Dedifferentiated amniotic fluid mesenchymal stem cell (primary cell): Measurements from ENCODE around the gene CNDP1.
"Not testable (repeated sequence)": the region's sequence is repeated elsewhere in the genome, so short reads cannot be mapped to it uniquely, and the experiment has no call there.

ENCODE experiments used
- DNase-seq: peaks from one replicate; pipeline ENCODE4 v3.0.0-alpha.2; 2016; ENCODE audit errors: extremely low spot score

The CNDP1 gene

GRCh38 chr18:74546007-74546406 lies 11.7 kb downstream of the CNDP1 start:
- no peak for DNase-seq

DNA sequence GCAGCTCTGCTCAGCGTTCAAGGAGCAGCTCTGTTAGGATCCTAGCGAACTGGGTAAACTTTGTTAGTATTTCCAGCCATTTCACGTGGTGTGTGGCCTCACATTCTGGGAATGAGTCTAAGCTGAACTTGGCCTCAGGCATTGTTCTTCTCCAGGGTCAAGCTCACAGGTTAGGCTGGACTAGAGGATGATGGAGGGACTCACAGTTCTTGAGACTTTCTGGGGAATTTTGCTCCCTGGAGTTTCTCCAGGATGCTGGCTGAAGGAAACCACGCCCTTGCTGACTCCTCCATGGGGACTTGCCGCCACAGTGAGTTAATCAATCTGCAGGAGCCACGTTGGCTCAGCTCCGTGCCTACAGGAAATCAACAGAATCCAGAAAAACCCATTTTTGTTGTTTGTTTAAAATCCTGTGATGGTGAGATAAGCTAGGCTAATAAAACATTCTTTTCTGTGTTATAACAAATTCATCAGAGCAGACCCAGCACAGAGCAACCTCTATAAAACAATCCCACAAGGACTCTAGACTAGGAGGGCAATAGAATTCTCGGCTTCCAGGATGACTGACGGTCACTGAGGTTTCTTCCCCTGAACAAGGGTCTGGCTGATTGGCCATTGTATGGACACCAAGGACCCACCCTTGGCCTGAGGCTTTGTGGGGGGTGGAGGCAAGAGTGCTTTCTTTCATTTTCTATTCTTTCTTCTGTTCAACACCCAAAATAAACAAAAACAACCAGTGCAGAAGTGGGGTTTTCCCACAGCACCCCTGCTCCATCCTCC lies 12.6 kb downstream of the CNDP1 start:
- peak; percentile 22 for DNase-seq

DNA sequence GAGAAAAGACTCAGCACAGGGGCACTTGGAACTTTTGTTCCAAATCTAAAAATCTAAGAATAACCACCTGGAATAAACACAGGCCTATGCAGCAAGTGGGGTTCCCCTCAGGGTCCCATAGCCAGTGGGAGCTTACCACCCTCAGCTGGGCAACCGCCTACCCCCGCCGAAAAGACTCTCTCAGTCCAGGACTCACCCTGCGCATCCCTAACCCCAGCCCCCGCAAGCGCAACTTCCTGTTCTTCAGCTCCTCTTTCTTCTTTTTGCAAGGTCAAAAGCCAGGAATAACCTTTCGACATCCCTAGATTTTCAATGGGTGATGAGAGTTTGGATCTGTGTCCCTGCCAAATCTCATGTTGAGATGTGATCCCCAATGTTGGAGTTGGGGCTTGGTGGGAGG lies 13.6 kb downstream of the CNDP1 start:
- no peak for DNase-seq

DNA sequence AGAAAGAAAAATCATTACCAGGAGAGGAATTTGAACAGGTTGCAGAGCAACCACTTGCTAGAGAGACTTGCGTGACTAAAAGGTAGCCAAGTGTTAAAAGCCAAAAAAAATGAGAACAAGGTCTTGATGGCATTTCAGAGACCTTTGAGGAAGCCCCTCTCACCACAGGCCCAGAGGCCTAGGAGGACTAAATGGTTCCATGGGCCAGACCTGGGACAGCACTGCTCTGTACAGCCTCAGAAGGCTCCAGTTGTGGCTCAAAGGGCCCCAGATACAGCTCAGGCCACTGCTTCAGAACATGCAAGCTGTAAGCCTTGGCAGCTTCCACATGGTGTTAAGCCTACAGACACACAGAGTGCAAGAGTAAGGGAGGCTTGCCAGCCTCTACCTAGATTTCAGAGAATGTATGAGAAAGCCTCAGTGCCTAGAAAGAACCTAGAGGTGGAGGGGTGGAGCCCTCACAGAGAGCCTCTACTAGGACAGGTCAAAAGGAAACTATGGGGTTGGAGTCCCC lies 15.3 kb downstream of the CNDP1 start:
- DNase-seq = no peak

- DNase-seq = no peak
These were observed 16.6 kb downstream of the CNDP1 start for GRCh38 chr18:74550886-74551285.

DNA sequence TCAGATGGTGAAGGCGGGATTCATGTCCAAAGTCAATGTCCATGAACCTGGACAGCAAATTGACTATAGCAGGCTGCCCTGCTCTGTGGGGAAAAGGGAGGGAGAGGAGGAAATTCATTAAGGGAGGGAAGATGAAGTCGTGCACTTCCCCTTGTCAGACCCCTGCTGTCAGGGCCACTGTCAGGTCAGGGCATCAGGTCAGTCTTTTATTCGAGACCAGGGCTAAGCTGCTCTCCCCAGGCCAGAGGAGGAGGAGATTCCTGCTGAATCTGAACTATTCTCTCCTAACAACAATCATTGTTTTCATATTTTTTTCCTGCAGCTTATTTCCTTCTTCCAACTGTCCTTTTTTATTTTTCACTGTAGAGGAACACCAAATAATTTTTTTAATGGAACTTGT lies 17.2 kb downstream of the CNDP1 start:
- DNase-seq = no peak

GRCh38 chr18:74551936-74552555 lies 17.7 kb downstream of the CNDP1 start:
- DNase-seq = peak; percentile 81

- no peak for DNase-seq
These were observed 21.8 kb downstream of the CNDP1 start for GRCh38 chr18:74556126-74556525.

- no peak for DNase-seq
These were observed 23.8 kb downstream of the CNDP1 start for GRCh38 chr18:74558096-74558495.

GRCh38 chr18:74562131-74562730 lies 27.9 kb downstream of the CNDP1 start:
- DNase-seq = no peak

DNA sequence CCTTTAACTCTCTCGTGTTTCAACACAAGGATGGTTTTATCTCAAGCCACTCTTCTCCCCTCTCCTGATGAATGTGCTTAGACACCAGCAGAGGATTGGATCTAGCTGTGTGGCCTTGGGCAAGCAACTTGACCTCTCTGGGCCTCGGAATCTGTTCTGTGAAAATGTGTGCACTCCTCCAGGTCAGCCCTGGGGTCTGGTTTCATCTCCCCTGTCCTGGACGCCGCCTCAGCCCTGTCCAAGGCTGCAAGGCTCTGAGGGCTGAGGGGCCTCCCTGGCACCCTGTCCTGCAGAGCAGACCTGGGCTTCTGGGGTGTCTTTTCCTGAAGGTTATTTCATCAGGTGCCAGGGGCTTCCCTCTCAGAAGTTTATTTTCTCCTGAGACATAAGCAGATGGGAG lies 28.5 kb downstream of the CNDP1 start:
- no peak for DNase-seq

DNA sequence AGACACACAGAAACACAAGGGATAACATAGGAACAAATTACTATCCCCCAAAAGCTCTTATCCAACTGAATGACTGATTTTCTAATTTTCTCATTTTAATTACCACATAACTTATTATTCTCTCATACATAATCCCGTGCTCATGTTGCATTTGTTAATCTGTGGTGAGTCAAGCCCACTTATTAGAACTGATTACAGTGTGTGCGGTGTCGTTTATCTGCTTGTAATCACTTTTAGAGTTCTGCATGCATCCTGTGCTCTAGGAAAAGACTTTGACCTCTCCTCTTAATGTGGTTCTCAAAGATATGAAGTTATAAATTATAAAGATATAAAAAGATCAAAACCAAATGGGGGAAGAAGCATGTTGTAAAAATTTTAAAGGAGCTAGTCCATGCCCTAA lies 29.7 kb downstream of the CNDP1 start:
- no peak for DNase-seq

GRCh38 chr18:74565164-74565563 lies 30.9 kb downstream of the CNDP1 start:
- DNase-seq = not testable (repeated sequence)

- DNase-seq = not testable (repeated sequence)
These were observed 31.7 kb downstream of the CNDP1 start for GRCh38 chr18:74565993-74566392.

- no peak for DNase-seq
These were observed 33.5 kb downstream of the CNDP1 start for GRCh38 chr18:74567822-74568221.

- DNase-seq = no peak
These were observed 35.1 kb downstream of the CNDP1 start for GRCh38 chr18:74569401-74569800.

DNA sequence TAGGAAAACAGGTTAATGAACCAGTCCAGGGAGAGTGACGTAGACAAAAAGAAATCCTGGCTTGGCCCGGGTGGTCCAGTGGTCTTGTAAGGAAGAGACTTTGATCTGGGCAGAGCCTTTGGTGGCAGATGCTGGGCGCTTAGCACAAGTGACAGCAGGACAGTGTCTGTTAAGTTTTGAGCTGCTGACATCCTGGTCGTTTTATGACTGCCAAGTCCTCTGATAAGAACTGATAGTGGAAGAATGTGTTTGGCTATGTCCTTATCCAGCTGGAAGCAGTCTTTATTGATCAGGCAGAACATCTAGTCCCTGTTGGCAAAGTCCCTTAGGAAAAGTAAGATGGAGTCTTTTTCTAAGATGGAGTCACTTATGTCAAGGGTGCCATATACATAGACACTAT lies 36.0 kb downstream of the CNDP1 start:
- DNase-seq = no peak

- DNase-seq = no peak
These were observed 37.8 kb downstream of the CNDP1 start for GRCh38 chr18:74571895-74572680.

GRCh38 chr18:74573053-74573452 lies 38.8 kb downstream of the CNDP1 start:
- no peak for DNase-seq

GRCh38 chr18:74574916-74575315 lies 40.6 kb downstream of the CNDP1 start:
- no peak for DNase-seq

DNA sequence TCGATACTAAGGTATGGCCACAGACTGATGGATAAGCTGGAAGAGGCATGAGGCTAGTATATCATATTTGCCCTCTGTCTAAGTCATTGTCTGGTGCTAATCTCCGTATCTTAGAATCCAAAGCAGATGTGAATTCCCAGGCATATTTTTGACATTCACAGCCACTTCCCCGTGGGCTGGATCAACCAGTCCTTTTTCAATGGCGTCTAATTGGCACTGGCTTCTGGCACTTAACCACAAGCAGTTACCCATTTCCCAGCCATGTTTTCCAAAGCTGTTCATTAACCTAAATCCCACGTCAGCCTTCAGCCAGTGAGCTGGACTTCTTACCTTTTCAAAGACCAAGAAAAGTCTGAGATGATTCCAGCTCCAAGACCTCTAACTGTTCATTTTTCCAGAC lies 42.7 kb downstream of the CNDP1 start:
- DNase-seq = no peak

- DNase-seq = no peak
These were observed 45.3 kb downstream of the CNDP1 start for GRCh38 chr18:74579496-74580065.
